Adipocyte (in vitro differentiated cells): ENCODE data around the gene MSX1.

Experiments used
- DNase-seq: peaks from one replicate; pipeline ENCODE4 v3.0.0-alpha.2; 2015; ENCODE audit warnings: low read depth
- H3K27me3 ChIP-seq: replicated peaks from 2 replicates; pipeline ENCODE4 v1.7.0; 2013; ENCODE audit warnings: mild to moderate bottlenecking, low read length, moderate library complexity; ENCODE audit not compliant: control insufficient read depth, insufficient read depth
- H3K36me3 ChIP-seq: 2 replicates; pipeline ENCODE4 v1.7.0; 2013; ENCODE audit warnings: low read length, mild to moderate bottlenecking, moderate library complexity; ENCODE audit not compliant: control insufficient read depth, insufficient read depth, severe bottlenecking
- H3K4me1 ChIP-seq: 2 replicates; pipeline ENCODE4 v1.7.0; 2013; ENCODE audit warnings: mild to moderate bottlenecking, low read length, moderate library complexity; ENCODE audit not compliant: control insufficient read depth, insufficient read depth
- H3K4me3 ChIP-seq: 2 replicates; pipeline ENCODE4 v1.7.0; 2013; ENCODE audit warnings: mild to moderate bottlenecking, low read length, moderate library complexity
- H3K9ac ChIP-seq: 2 replicates; pipeline ENCODE4 v1.7.0; 2013; ENCODE audit warnings: mild to moderate bottlenecking, low read length, moderate library complexity
- H3K9me3 ChIP-seq: 2 replicates; pipeline ENCODE4 v1.7.0; 2013; ENCODE audit warnings: mild to moderate bottlenecking, low read length, moderate library complexity; ENCODE audit not compliant: control insufficient read depth

Gene MSX1

DNA sequence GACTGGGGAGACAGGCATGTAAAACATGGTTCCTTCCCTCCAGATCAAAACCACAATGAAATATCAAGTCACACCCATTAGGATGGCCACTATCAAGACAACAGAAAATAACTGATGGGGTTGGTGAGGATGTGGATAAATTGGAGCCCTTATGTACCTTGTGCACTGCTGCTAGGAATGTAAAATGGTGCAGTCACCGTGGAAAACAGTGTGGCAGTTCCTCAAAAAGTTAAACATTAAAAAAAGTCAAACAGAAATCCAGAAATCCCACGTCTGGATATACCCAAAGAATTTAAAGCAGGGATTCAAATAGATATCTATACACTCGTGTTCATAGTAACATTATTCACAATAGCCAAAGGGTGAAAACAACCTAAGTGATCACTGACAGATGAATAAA, 35.2 kb upstream of the MSX1 start:
- H3K4me1 ChIP-seq: no peaks in the 10 kb centered on the region
- DNase-seq: no peak
- H3K27me3 ChIP-seq: peaks cover 4% of the 10 kb centered on the region
- no peak overlapping the region for H3K9ac ChIP-seq
- H3K4me3 ChIP-seq: no peak overlapping the region
- no peaks in the 10 kb centered on the region for H3K36me3 ChIP-seq
- H3K9me3 ChIP-seq: peaks cover 6% of the 10 kb centered on the region

GRCh38 chr4:4825431-4825830, 34.0 kb upstream of the MSX1 start:
- no peak overlapping the region for H3K4me3 ChIP-seq
- H3K9ac ChIP-seq: no peak overlapping the region
- peaks cover 4% of the 10 kb centered on the region for H3K27me3 ChIP-seq
- no peaks in the 10 kb centered on the region for H3K4me1 ChIP-seq
- no peaks in the 10 kb centered on the region for H3K36me3 ChIP-seq
- DNase-seq: no peak
- H3K9me3 ChIP-seq: peaks cover 6% of the 10 kb centered on the region

DNA sequence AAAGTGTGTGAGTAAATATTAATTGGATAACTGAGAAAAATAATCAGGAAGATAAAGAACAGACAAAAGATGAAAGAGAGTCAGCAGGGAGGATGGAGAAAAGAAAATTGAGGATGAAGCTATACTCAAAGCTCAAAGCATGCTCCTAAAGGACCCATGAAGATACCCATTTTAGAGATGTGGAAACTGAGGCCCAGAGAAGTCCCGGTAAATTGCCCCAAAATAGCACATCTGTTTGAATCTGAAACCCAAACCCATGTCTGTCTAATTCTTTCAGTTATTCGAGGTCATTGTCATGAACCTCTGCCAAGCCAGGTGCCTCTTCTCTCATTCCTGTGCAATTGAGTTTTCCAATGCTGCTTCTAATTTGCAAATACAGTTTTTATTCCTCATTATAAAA, 29.6 kb upstream of the MSX1 start:
- H3K4me3 ChIP-seq: no peak overlapping the region
- no peak overlapping the region for H3K9ac ChIP-seq
- peaks cover 4% of the 10 kb centered on the region for H3K27me3 ChIP-seq
- DNase-seq: no peak
- no peaks in the 10 kb centered on the region for H3K4me1 ChIP-seq
- no peaks in the 10 kb centered on the region for H3K36me3 ChIP-seq
- H3K9me3 ChIP-seq: no peaks in the 10 kb centered on the region

DNA sequence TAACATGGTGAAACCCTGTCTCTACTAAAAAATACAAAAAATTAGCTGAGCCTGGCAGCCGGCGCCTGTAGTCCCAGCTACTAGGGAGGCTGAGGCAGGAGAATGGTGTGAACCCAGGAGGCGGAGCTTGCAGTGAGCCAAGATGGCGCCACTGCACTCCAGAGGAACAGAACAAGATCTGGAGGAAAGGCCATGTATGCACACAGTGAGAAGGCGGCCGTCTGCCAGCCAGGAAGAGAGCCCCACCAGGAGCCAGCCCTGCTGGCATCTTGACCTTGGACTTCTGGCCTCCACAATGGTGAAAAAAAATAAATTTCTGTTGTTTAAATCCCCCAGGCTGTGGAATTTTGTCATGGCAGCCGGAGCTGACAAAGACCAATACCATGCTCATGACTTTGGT, 28.2 kb upstream of the MSX1 start:
- H3K9me3 ChIP-seq: no peaks in the 10 kb centered on the region
- peaks cover 4% of the 10 kb centered on the region for H3K27me3 ChIP-seq
- H3K4me1 ChIP-seq: no peaks in the 10 kb centered on the region
- no peak overlapping the region for H3K4me3 ChIP-seq
- no peak overlapping the region for H3K9ac ChIP-seq
- no peak for DNase-seq
- no peaks in the 10 kb centered on the region for H3K36me3 ChIP-seq

GRCh38 chr4:4831825-4832224, 27.6 kb upstream of the MSX1 start:
- no peak overlapping the region for H3K9ac ChIP-seq
- H3K4me3 ChIP-seq: no peak overlapping the region
- DNase-seq: no peak
- no peaks in the 10 kb centered on the region for H3K4me1 ChIP-seq
- peaks cover 4% of the 10 kb centered on the region for H3K27me3 ChIP-seq
- H3K9me3 ChIP-seq: no peaks in the 10 kb centered on the region
- H3K36me3 ChIP-seq: no peaks in the 10 kb centered on the region

DNA sequence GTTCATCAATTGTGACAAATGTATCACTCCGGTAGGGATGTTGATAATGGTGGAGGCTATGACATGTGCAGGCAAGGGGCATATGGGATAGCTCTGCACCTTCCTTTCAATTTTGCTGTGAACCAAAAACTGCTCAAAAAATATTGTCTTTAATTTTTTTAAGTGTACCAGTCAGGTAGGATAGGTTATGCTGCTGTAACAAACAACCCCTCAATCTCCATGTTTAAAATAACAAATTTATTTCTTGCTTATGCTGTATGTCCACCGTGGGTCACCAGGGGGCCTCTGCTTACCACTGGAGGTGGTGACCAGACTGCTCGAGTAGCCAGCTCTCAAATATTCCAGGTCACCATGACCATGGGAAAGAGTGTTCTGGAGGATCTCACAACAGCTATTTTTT, 23.4 kb upstream of the MSX1 start:
- DNase-seq: no peak
- H3K4me3 ChIP-seq: no peak overlapping the region
- no peak overlapping the region for H3K9ac ChIP-seq
- no peaks in the 10 kb centered on the region for H3K27me3 ChIP-seq
- no peaks in the 10 kb centered on the region for H3K9me3 ChIP-seq
- no peaks in the 10 kb centered on the region for H3K36me3 ChIP-seq
- peaks cover 5% of the 10 kb centered on the region for H3K4me1 ChIP-seq

GRCh38 chr4:4837316-4837715, 22.1 kb upstream of the MSX1 start:
- no peak overlapping the region for H3K4me3 ChIP-seq
- no peaks in the 10 kb centered on the region for H3K9me3 ChIP-seq

GRCh38 chr4:4838051-4838935, 21.2 kb upstream of the MSX1 start:
- no peak for DNase-seq
- Histone ChIP-seq H3K9me3 (no peaks in the 10 kb centered on the region), H3K4me1 (peaks cover 5% of the 10 kb centered on the region), H3K4me3 (no peak overlapping the region), H3K27me3 (no peaks in the 10 kb centered on the region), H3K36me3 (no peaks in the 10 kb centered on the region), H3K9ac (no peak overlapping the region)

More at GRCh38 chr4:4837316-4837715, 22.1 kb upstream of the MSX1 start:
- DNase-seq: no peak
- peaks cover 5% of the 10 kb centered on the region for H3K4me1 ChIP-seq
- H3K36me3 ChIP-seq: no peaks in the 10 kb centered on the region
- H3K27me3 ChIP-seq: no peaks in the 10 kb centered on the region
- no peak overlapping the region for H3K9ac ChIP-seq

- H3K27me3 ChIP-seq: no peaks in the 10 kb centered on the region
- H3K9ac ChIP-seq: no peak overlapping the region
- peaks cover 5% of the 10 kb centered on the region for H3K4me1 ChIP-seq
- no peaks in the 10 kb centered on the region for H3K36me3 ChIP-seq
- no peak overlapping the region for H3K4me3 ChIP-seq
- DNase-seq: no peak
- H3K9me3 ChIP-seq: no peaks in the 10 kb centered on the region
Observed at GRCh38 chr4:4838936-4839810, 20.3 kb upstream of the MSX1 start.

DNA sequence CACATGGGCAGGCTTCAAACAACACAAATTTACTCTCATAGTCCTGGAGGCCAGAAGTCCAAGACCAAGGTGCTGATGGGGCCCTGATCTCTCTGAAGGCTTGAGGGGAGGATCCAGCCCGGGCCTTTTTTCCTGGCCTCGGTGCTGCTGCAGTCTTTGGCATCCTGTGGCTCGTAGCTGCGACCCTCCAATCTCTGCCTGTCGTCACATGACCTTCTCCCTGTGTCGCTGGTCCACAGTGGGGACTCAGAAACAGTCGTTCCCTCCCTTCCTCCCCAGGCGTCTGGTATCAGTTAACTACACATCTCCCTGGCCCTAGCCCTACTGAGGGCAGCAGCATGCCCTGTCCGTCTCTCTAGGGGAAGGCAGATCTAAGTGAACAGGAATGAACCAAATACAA, 19.1 kb upstream of the MSX1 start:
- Histone ChIP-seq H3K4me1 (peaks cover 5% of the 10 kb centered on the region), H3K9ac (no peak overlapping the region), H3K9me3 (no peaks in the 10 kb centered on the region), H3K27me3 (no peaks in the 10 kb centered on the region), H3K4me3 (no peak overlapping the region), H3K36me3 (no peaks in the 10 kb centered on the region)
- DNase-seq: no peak

GRCh38 chr4:4841156-4841555, 18.3 kb upstream of the MSX1 start:
- no peaks in the 10 kb centered on the region for H3K27me3 ChIP-seq
- H3K4me1 ChIP-seq: peaks cover 5% of the 10 kb centered on the region
- H3K9me3 ChIP-seq: no peaks in the 10 kb centered on the region

More at GRCh38 chr4:4841156-4841555, 18.3 kb upstream of the MSX1 start:
- H3K9ac ChIP-seq: no peak overlapping the region
- H3K4me3 ChIP-seq: no peak overlapping the region
- H3K36me3 ChIP-seq: no peaks in the 10 kb centered on the region
- DNase-seq: no peak
